Ovary (tissue), 3 donors: ENCODE data around the gene DNAH3.

Source experiments
- CTCF ChIP-seq, 3 donors: fragments of 450-650 bp in 2 of 3; fragments of 200-600 bp in 1 of 3; IDR thresholded peaks; one replicate each; pipeline versions ENCODE4 v1.5.1 to v1.8.0; 2016 to 2022; ENCODE audit warnings: antibody characterized with exemption in 3 of 3, mild to moderate bottlenecking in 1 of 3
- EP300 ChIP-seq: sonication (generic); formaldehyde crosslinking; IDR thresholded peaks from one replicate; pipeline ENCODE4 v1.6.1; 2017; ENCODE audit warnings: antibody characterized with exemption
- POLR2A ChIP-seq: fragments of 450-650 bp; IDR thresholded peaks from one replicate; pipeline ENCODE4 v1.6.1; 2017; ENCODE audit warnings: antibody characterized with exemption, mild to moderate bottlenecking, moderate library complexity
- donor health status: DM: no; HTN: no; CAD: no.

DNA sequence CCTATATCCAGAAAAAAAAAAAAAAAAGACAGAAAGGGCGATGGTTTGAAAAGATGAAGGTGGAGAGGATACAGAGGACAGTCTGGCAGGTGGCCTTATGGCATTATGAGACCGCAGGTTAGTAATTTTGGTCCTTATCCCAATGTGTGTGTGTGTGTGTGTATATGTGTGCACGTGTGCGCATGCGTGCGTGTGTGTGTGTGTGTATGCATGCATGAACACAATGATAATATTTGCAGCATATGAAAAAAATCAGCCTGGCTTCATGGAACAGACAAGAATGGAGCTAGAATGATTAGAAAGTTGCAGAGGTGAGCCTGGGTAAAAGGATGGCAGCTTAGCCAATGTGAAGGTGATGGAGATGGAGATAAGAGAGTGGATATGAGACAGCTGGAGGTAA lies 166.6 kb downstream of the DNAH3 start:
- TF ChIP-seq CTCF (IDR thresholded peaks at IDR 0.05) (no peak), POLR2A (no peak), EP300 (no peak)
